ENCODE measurements around the gene DPH1.

Gene DPH1

GRCh38 chr17:2015314-2015713 is 14.6 kb upstream of the DPH1 start:
- in situ Hi-C loops (cut with MboI; ENCODE audit: low sequenced_read_pairs, unreplicated experiment) = no loop called here
- no peak for DNase-seq (ENCODE audit: low spot score)
- TF ChIP-seq CTCF (IDR thresholded peaks at IDR 0.05; ENCODE audit: borderline replicate concordance, control extremely low read depth, extremely low read depth, insufficient read depth, missing control alignments) = no peak

- in situ Hi-C loops (cut with MboI; ENCODE audit: low sequenced_read_pairs, unreplicated experiment) = no loop called here
- DNase-seq (ENCODE audit: low spot score) = no peak
- TF ChIP-seq CTCF (IDR thresholded peaks at IDR 0.05; ENCODE audit: borderline replicate concordance, control extremely low read depth, extremely low read depth, insufficient read depth, missing control alignments) = no peak
These were observed 13.5 kb upstream of the DPH1 start for GRCh38 chr17:2016494-2016893.

GRCh38 chr17:2017274-2017941 is 12.5 kb upstream of the DPH1 start:
- in situ Hi-C loops (cut with MboI; ENCODE audit: low sequenced_read_pairs, unreplicated experiment) = no loop called here
- DNase-seq (ENCODE audit: low spot score) = no peak
- TF ChIP-seq CTCF (IDR thresholded peaks at IDR 0.05; ENCODE audit: borderline replicate concordance, control extremely low read depth, extremely low read depth, insufficient read depth, missing control alignments) = no peak

- in situ Hi-C loops (cut with MboI; ENCODE audit: low sequenced_read_pairs, unreplicated experiment) = no loop called here
- no peak for TF ChIP-seq CTCF (IDR thresholded peaks at IDR 0.05; ENCODE audit: borderline replicate concordance, control extremely low read depth, extremely low read depth, insufficient read depth, missing control alignments)
- DNase-seq (ENCODE audit: low spot score) = no peak
These were observed 11.0 kb upstream of the DPH1 start for GRCh38 chr17:2018716-2019510.

GRCh38 chr17:2019723-2020122 is 10.2 kb upstream of the DPH1 start:
- in situ Hi-C loops (cut with MboI; ENCODE audit: low sequenced_read_pairs, unreplicated experiment) = no loop called here

GRCh38 chr17:2020721-2021120 is 9.2 kb upstream of the DPH1 start:
- TF ChIP-seq CTCF (IDR thresholded peaks at IDR 0.05; ENCODE audit: borderline replicate concordance, control extremely low read depth, extremely low read depth, insufficient read depth, missing control alignments) = no peak
- DNase-seq (ENCODE audit: low spot score) = no peak
- in situ Hi-C loops (cut with MboI; ENCODE audit: low sequenced_read_pairs, unreplicated experiment) = no loop called here

More at GRCh38 chr17:2019723-2020122, 10.2 kb upstream of the DPH1 start:
- TF ChIP-seq CTCF (IDR thresholded peaks at IDR 0.05; ENCODE audit: borderline replicate concordance, control extremely low read depth, extremely low read depth, insufficient read depth, missing control alignments) = no peak
- DNase-seq (ENCODE audit: low spot score) = no peak

Data from GM13976 (cell line).